NB4 (cell line): ENCODE measurements around the gene ZNF800.
"Not testable (repeated sequence)": the region's sequence is repeated elsewhere in the genome, so short reads cannot be mapped to it uniquely, and the experiment has no call there.

Source experiments
- DNase-seq: peaks from one replicate; pipeline ENCODE4 v3.0.0; 2010; ENCODE audit warnings: low read depth
- H3K4me3 ChIP-seq: one replicate; pipeline ENCODE4 v1.5.1; 2011; ENCODE audit warnings: mild to moderate bottlenecking, low read depth, low read length, moderate library complexity
- MYC ChIP-seq: IDR thresholded peaks from 2 replicates; pipeline ENCODE4 v1.6.1; 2011; ENCODE audit warnings: low read depth, low read length
- POLR2A ChIP-seq: IDR thresholded peaks from 2 replicates; pipeline ENCODE4 v1.6.1; 2011; ENCODE audit warnings: mild to moderate bottlenecking; ENCODE audit not compliant: insufficient read length; ENCODE audit errors: extremely low read depth
- TF ChIP-seq, protein P1 (sequence below): IDR thresholded peaks from one replicate; pipeline ENCODE4 v1.5.1; 2012; ENCODE audit warnings: low read depth, low read length
- TF ChIP-seq, protein P2 (sequence below): IDR thresholded peaks from 2 replicates; pipeline ENCODE4 v1.6.1; 2011; ENCODE audit warnings: low read depth, low read length

The ZNF800 gene

DNA sequence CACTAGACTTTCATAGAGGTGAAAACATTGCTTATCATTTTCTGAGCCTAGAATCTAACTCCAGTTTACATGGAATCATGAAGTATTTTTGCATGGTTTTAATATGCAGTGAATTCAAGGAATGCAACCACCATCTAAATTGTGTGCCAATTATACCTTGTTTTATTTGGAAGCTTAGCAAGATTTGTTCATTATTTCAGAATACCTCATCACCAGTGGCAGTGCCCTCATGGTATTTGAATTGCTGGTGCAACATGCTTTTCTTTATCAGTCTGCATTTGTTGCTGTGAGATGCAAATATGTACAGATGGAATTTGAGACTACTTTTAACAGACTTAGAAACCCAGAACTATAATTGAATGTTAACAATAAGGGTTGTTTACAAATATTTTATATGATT is 18.7 kb upstream of the ZNF800 start:
- DNase-seq: no peak
- no peak overlapping the region for H3K4me3 ChIP-seq
- TF ChIP-seq POLR2A: no peak

DNA sequence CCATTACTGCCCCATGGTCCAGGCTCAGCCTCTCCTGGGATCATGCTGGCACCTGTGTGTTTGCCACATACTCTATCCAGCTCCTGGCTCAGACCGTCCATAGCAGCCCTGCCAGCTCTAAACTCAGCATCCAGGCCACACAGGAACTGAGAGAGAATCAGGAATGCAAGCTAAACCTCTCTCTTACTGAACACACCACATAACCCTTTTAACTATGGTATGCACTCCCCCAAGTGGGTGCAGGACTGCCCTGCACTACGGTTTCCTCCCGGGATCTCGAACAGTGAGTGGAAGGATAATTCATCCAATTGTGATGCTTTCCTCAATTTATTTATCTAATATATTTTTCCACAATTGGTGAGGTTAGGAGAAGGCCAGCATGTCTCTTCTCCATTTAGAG is 17.1 kb upstream of the ZNF800 start:
- DNase-seq: no peak
- H3K4me3 ChIP-seq: no peak overlapping the region

DNA sequence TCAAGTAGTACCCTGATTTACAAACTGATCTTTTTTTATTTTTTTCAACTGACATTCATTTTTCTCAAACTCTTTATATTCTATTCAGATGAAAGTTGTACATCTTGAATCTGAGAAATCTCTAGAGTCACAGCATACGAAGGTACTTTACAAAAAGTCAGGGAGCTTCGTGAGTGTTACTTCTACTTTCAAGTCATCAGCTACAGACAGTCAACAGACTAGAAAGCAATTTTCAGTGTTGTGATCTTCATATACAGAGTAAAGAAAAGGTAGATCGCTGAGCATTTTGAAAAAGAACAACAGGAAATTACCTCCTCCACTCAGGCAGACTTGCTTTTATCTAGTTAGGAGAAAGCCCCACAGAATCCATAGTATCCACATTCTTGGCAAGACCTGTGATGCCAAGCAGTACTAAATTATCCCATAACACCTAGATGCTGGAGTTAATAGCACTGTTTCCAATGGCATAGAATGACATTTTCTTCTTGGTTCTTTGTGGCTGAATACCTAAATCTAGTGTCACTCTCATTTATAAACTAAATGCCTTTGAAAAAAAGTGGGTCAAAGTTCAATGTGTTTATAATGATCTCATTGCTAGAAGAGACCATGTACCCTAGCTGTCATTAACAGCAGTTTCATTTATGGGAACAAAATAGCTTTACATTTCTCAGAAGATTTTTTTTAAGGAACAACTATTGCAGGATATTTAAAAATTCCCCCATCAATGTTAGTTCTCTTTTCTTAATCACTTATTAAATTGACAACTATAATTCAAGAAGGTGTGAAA is 12.0 kb upstream of the ZNF800 start:
- DNase-seq: no peak
- no peak for TF ChIP-seq POLR2A
- TF ChIP-seq, protein P1, sequence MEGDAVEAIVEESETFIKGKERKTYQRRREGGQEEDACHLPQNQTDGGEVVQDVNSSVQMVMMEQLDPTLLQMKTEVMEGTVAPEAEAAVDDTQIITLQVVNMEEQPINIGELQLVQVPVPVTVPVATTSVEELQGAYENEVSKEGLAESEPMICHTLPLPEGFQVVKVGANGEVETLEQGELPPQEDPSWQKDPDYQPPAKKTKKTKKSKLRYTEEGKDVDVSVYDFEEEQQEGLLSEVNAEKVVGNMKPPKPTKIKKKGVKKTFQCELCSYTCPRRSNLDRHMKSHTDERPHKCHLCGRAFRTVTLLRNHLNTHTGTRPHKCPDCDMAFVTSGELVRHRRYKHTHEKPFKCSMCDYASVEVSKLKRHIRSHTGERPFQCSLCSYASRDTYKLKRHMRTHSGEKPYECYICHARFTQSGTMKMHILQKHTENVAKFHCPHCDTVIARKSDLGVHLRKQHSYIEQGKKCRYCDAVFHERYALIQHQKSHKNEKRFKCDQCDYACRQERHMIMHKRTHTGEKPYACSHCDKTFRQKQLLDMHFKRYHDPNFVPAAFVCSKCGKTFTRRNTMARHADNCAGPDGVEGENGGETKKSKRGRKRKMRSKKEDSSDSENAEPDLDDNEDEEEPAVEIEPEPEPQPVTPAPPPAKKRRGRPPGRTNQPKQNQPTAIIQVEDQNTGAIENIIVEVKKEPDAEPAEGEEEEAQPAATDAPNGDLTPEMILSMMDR: no peak
- H3K4me3 ChIP-seq: no peak overlapping the region

More for the DNA sequence above, 17.1 kb upstream of the ZNF800 start:
- TF ChIP-seq POLR2A: no peak
- no peak for TF ChIP-seq MYC
- TF ChIP-seq, protein P2, sequence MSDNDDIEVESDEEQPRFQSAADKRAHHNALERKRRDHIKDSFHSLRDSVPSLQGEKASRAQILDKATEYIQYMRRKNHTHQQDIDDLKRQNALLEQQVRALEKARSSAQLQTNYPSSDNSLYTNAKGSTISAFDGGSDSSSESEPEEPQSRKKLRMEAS: no peak
- TF ChIP-seq, protein P1: no peak

DNA sequence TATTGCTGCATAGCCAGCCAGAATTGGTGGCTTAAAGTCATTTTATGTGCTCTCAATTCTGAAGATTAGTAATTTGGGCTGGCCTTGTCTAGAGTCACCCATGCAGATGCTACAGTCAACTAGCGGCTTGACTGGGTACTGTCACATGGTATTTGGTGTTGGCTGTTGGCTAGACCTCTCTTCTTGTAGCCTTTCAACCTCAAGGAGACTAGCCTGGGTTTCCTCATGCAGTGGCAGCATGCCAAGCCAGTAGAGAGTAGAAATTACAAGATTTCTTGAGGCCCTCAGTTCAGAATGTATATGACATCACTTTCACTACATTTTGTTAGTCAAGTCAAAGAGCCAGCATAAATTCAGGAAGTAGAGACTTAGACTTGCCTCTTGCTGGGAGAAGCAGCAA is 3.7 kb upstream of the ZNF800 start:
- DNase-seq: peak; percentile 53
- no peak overlapping the region for H3K4me3 ChIP-seq
- TF ChIP-seq, protein P2: no peak
- TF ChIP-seq POLR2A: no peak
- TF ChIP-seq MYC: no peak
- TF ChIP-seq, protein P1: no peak

DNA sequence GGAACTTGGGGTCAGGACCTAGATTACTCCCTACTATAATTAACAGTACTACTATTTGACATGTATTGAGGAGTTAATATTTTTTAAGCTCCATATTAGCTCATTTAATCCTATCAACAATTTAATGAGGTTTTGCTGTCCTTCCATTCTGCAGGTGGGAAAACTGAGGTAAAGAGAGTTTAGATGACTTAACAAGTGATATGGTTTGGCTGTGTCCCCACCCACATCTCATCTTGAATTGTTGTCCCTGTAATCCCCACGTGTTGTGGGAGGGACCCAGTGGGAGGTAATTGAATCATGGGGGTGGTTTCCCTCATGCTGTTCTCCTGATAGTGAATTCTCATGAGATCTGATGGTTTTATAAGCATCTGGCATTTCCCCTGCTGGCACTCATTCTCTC is 2.6 kb upstream of the ZNF800 start:
- peak; percentile 42 for DNase-seq
- not testable (repeated sequence) for H3K4me3 ChIP-seq

DNA sequence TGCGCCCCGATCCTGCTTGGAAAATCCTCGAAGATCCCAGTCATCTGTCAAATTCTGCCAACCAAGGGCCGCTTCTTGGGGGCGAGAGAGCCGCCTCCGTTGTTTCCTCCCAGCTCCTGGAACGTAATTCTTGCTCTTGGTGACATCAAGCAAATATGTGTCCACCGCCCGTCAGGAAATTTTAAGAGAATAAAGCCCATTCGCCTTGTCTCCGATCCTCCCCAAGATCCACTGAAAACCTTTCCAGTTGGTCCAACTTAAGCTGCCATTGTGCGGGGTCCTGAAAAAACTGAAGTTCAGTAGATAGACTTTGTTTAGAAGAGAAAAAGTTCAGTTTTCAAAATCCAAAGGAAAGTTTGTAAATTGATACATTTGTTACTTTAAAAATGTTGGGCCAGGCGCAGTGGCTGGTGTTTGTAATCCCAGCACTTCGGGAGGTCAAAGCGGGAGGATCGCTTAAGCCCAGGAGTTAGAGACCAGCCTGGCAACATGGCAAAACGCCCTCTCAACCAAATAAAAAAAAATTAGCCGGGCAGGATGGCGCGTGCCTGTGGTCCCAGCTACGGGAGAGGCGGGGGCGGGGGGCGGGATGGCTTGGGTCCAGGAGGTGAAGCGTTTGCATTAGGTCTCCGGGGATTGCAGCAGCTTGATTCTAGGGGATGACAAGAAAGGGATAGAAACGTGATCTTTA is 1.0 kb upstream of the ZNF800 start:
- peak overlapping the region; percentile 69 for H3K4me3 ChIP-seq
- peak; percentile 67 for DNase-seq
- TF ChIP-seq POLR2A (no peak), MYC (no peak)
- TF ChIP-seq, protein P1: no peak
- TF ChIP-seq, protein P2: no peak

DNA sequence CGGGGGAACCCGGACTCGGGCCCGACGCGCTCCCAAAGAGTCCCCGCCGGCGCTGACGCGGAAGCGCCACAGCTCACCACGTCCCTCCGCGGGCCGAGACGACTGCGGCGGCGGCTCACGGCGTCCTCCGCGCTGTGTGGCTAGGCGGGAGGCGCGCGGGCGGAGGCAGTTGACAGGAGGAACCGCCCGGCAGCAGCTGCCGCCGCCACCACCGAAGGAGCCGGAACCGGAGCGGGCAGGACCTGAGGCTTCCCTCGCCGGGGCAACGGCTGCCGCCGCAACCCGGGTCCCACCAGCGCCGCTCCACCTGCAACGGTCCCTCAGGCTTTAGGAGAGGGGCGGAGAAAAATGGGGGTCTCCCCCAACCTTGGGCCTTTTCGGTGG is 334 bp downstream of the ZNF800 start:
- peak; percentile 87 for DNase-seq
- TF ChIP-seq, protein P1: no peak
- TF ChIP-seq POLR2A (no peak), MYC (no peak; the same call in 1 of the 2 replicates)
- TF ChIP-seq, protein P2: no peak; the same call in 1 of the 2 replicates
- H3K4me3 ChIP-seq: peak overlapping the region; percentile 70
